K562 (cell line): ENCODE results near the gene IPO13. TPM values are rescaled to one million over a fixed set of nuclear protein-coding genes. Genes with fewer than 3 reads are reported as not detected.
A peak's percentile ranks its signal among the peaks of the same experiment; 100 is the strongest.

Experiments used
- CBFA2T2 ChIP-seq: fragments of 450-650 bp; conservative IDR thresholded peaks from 2 replicates; pipeline ENCODE4 v1.6.1; 2017; ENCODE audit warnings: mild to moderate bottlenecking
- JUN ChIP-seq, 2 experiments: sonication (generic) in 1 of 2; formaldehyde crosslinking in 1 of 2; IDR thresholded peaks; 2 replicates each; pipeline versions ENCODE4 v1.6.1 to v1.8.0; 2012 to 2022; ENCODE audit warnings: borderline replicate concordance in 2 of 2, mild to moderate bottlenecking in 2 of 2, improper control_type of control experiment in 1 of 2, low read depth in 1 of 2, low read length in 1 of 2, missing genetic modification reagents in 1 of 2
- MTA2 ChIP-seq: fragments of 450-650 bp; IDR thresholded peaks from 2 replicates; pipeline ENCODE4 v1.6.1; 2016; ENCODE audit warnings: low read depth
- MXI1 ChIP-seq: IDR thresholded peaks from 2 replicates; pipeline ENCODE4 v1.6.1; 2011; ENCODE audit warnings: low read depth, mild to moderate bottlenecking, improper control_type of control experiment, low read length
- PHB ChIP-seq: fragments of 250-450 bp; sonication (Bioruptor Pico); IDR thresholded peaks from 2 replicates; pipeline ENCODE4 v1.5.0; 2021
- RFX7 ChIP-seq: fragments of 250-450 bp; sonication (Bioruptor Pico); IDR thresholded peaks from 2 replicates; pipeline ENCODE4 v1.5.1; 2021; ENCODE audit warnings: mild to moderate bottlenecking
- TEAD2 ChIP-seq: fragments of 450-650 bp; IDR thresholded peaks from 2 replicates; pipeline ENCODE4 v1.6.1; 2016; ENCODE audit warnings: missing genetic modification characterization, control low read depth, missing compliant biosample characterization
- polyA plus RNA-seq, 8 experiments: library from polyadenylated mRNA; depleted of rRNA in 4 of 8; stranded (reverse) in 5 of 8; unstranded in 3 of 8; fragments of >200 nt; fragmentation: Nextera tagmentation in 2 of 8; fragmentation: Illumina TruSeq in 1 of 8; extraction: Ambion mirVana in 2 of 8; extraction: Trizol in 1 of 8; gene quantifications; 2 replicates each; pipeline versions ENCODE4 v1.2.1 to v1.2.3, GENCODE V29; 2011 to 2014; ENCODE audit warnings: inconsistent platforms in 1 of 8, missing spikeins in 1 of 8
- total RNA-seq, 7 experiments: library from RNA; depleted of rRNA in 6 of 7; stranded (reverse); fragments of >200 nt in 6 of 7; fragmentation: Illumina TruSeq in 2 of 7; extraction: Trizol in 2 of 7; gene quantifications; 2 replicates each; pipeline versions ENCODE4 v1.2.1 to v1.2.3, GENCODE V29; 2011 to 2021; ENCODE audit warnings: low replicate concordance in 1 of 7
- TF ChIP-seq, protein P1 (sequence below): IDR thresholded peaks from 3 replicates; pipeline ENCODE4 v1.6.1; 2011; ENCODE audit warnings: borderline replicate concordance, mild to moderate bottlenecking; ENCODE audit not compliant: insufficient read length, insufficient read depth
- TF ChIP-seq, protein P2 (sequence below): fragments of 150-350 bp; IDR thresholded peaks from 2 replicates; pipeline ENCODE4 v1.6.1; 2014; ENCODE audit warnings: low read depth, mild to moderate bottlenecking, low read length, borderline replicate concordance
- TF ChIP-seq, protein P3 (sequence below): fragments of 250-450 bp; sonication (Bioruptor Pico); IDR thresholded peaks from 2 replicates; pipeline ENCODE4 v1.9.0; 2021; ENCODE audit warnings: mild to moderate bottlenecking, inconsistent platforms
- TF ChIP-seq, protein P4 (sequence below), 2 experiments: fragments of 450-650 bp; IDR thresholded peaks; 2 replicates each; pipeline ENCODE4 v1.6.1; 2018; ENCODE audit warnings: mild to moderate bottlenecking in 2 of 2, low read depth in 1 of 2; ENCODE audit not compliant: partially characterized antibody in 2 of 2
- TF ChIP-seq, protein P5 (sequence below): fragments of 450-650 bp; conservative IDR thresholded peaks from 2 replicates; pipeline ENCODE4 v1.6.1; 2016; ENCODE audit warnings: missing genetic modification characterization, low read depth, mild to moderate bottlenecking, control low read depth, missing compliant biosample characterization

IPO13 gene
- total and polyA plus RNA-seq, 9 of the 15 experiments (the other 6 are each of a cell fraction or from before 2014, with no cell fraction given): 7.0 to 30.8 (median 16.2) TPM

DNA sequence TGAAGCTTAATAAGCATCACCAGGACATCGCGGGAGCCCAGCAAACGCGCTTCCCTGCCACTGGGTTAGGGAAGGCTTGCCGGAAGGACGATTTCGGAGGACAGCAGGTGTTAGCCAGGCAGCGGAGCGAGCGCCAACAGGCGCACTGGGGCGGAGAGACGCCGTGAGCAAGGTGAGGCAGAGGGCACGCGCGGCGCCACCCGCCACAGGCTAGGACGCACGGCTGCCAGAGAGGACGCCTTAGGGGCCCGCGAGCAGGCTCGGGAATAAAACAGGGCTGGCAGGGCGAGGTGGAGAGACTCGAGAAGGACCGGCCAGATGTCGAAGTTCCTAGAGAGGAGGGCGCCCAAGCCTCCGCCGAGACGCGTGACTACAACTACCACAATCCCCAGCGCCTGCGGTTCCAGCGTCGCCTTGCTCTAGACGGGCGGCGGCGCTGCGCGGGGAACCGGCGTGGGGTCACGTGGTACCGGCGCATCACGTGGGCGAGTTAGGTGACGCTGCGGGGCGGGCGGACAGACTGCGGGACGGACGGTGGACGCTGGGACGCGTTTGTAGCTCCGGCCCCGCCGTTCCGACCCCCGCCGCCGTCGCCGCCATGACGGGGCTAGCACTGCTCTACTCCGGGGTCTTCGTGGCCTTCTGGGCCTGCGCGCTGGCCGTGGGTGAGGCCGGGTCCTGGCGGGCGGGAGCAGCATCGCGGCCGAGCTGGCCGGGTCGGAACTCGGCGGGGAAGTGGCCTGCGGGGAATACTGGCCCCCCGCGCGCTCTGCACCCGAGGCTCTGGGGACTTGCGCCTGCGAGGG lies 27.9 kb downstream of the IPO13 start, which contains the start of gene ATP6V0B (continued):
- TF ChIP-seq, protein P1, sequence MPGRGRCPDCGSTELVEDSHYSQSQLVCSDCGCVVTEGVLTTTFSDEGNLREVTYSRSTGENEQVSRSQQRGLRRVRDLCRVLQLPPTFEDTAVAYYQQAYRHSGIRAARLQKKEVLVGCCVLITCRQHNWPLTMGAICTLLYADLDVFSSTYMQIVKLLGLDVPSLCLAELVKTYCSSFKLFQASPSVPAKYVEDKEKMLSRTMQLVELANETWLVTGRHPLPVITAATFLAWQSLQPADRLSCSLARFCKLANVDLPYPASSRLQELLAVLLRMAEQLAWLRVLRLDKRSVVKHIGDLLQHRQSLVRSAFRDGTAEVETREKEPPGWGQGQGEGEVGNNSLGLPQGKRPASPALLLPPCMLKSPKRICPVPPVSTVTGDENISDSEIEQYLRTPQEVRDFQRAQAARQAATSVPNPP: no peak
- TF ChIP-seq, protein P2, sequence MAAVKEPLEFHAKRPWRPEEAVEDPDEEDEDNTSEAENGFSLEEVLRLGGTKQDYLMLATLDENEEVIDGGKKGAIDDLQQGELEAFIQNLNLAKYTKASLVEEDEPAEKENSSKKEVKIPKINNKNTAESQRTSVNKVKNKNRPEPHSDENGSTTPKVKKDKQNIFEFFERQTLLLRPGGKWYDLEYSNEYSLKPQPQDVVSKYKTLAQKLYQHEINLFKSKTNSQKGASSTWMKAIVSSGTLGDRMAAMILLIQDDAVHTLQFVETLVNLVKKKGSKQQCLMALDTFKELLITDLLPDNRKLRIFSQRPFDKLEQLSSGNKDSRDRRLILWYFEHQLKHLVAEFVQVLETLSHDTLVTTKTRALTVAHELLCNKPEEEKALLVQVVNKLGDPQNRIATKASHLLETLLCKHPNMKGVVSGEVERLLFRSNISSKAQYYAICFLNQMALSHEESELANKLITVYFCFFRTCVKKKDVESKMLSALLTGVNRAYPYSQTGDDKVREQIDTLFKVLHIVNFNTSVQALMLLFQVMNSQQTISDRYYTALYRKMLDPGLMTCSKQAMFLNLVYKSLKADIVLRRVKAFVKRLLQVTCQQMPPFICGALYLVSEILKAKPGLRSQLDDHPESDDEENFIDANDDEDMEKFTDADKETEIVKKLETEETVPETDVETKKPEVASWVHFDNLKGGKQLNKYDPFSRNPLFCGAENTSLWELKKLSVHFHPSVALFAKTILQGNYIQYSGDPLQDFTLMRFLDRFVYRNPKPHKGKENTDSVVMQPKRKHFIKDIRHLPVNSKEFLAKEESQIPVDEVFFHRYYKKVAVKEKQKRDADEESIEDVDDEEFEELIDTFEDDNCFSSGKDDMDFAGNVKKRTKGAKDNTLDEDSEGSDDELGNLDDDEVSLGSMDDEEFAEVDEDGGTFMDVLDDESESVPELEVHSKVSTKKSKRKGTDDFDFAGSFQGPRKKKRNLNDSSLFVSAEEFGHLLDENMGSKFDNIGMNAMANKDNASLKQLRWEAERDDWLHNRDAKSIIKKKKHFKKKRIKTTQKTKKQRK: no peak
- TF ChIP-seq, protein P3, sequence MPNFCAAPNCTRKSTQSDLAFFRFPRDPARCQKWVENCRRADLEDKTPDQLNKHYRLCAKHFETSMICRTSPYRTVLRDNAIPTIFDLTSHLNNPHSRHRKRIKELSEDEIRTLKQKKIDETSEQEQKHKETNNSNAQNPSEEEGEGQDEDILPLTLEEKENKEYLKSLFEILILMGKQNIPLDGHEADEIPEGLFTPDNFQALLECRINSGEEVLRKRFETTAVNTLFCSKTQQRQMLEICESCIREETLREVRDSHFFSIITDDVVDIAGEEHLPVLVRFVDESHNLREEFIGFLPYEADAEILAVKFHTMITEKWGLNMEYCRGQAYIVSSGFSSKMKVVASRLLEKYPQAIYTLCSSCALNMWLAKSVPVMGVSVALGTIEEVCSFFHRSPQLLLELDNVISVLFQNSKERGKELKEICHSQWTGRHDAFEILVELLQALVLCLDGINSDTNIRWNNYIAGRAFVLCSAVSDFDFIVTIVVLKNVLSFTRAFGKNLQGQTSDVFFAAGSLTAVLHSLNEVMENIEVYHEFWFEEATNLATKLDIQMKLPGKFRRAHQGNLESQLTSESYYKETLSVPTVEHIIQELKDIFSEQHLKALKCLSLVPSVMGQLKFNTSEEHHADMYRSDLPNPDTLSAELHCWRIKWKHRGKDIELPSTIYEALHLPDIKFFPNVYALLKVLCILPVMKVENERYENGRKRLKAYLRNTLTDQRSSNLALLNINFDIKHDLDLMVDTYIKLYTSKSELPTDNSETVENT: peak; percentile 83; the same call in 1 of the 2 replicates
- TF ChIP-seq, protein P4, sequence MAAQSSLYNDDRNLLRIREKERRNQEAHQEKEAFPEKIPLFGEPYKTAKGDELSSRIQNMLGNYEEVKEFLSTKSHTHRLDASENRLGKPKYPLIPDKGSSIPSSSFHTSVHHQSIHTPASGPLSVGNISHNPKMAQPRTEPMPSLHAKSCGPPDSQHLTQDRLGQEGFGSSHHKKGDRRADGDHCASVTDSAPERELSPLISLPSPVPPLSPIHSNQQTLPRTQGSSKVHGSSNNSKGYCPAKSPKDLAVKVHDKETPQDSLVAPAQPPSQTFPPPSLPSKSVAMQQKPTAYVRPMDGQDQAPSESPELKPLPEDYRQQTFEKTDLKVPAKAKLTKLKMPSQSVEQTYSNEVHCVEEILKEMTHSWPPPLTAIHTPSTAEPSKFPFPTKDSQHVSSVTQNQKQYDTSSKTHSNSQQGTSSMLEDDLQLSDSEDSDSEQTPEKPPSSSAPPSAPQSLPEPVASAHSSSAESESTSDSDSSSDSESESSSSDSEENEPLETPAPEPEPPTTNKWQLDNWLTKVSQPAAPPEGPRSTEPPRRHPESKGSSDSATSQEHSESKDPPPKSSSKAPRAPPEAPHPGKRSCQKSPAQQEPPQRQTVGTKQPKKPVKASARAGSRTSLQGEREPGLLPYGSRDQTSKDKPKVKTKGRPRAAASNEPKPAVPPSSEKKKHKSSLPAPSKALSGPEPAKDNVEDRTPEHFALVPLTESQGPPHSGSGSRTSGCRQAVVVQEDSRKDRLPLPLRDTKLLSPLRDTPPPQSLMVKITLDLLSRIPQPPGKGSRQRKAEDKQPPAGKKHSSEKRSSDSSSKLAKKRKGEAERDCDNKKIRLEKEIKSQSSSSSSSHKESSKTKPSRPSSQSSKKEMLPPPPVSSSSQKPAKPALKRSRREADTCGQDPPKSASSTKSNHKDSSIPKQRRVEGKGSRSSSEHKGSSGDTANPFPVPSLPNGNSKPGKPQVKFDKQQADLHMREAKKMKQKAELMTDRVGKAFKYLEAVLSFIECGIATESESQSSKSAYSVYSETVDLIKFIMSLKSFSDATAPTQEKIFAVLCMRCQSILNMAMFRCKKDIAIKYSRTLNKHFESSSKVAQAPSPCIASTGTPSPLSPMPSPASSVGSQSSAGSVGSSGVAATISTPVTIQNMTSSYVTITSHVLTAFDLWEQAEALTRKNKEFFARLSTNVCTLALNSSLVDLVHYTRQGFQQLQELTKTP (IDR thresholded peaks at IDR 0.05; ENCODE audit: low read depth in 1 of 2, partially characterized antibody in 2 of 2): peak; percentile 40 to 87
- TF ChIP-seq MXI1 (no peak), PHB (CRISPR knock-in tag) (no peak), CBFA2T2 (peak; percentile 99), MTA2 (no peak), JUN (IDR thresholded peaks at IDR 0.05; ENCODE audit: borderline replicate concordance, low read depth, low read length) (peak; percentile 87; the same call in 1 of the 2 replicates), JUN (CRISPR knock-in tag; IDR thresholded peaks at IDR 0.05; ENCODE audit: borderline replicate concordance) (no peak), TEAD2 (tag) (no peak), RFX7 (CRISPR knock-in tag) (no peak)
- TF ChIP-seq, protein P5, sequence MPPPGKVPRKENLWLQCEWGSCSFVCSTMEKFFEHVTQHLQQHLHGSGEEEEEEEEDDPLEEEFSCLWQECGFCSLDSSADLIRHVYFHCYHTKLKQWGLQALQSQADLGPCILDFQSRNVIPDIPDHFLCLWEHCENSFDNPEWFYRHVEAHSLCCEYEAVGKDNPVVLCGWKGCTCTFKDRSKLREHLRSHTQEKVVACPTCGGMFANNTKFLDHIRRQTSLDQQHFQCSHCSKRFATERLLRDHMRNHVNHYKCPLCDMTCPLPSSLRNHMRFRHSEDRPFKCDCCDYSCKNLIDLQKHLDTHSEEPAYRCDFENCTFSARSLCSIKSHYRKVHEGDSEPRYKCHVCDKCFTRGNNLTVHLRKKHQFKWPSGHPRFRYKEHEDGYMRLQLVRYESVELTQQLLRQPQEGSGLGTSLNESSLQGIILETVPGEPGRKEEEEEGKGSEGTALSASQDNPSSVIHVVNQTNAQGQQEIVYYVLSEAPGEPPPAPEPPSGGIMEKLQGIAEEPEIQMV (tag): no peak
